ENCODE data around the gene NCAPD2. TPM values are rescaled to one million over a fixed set of nuclear protein-coding genes. Genes with fewer than 3 reads are reported as not detected.

The NCAPD2 gene
- total RNA-seq, 1 donor from 2014 or later = 15.3 TPM

DNA sequence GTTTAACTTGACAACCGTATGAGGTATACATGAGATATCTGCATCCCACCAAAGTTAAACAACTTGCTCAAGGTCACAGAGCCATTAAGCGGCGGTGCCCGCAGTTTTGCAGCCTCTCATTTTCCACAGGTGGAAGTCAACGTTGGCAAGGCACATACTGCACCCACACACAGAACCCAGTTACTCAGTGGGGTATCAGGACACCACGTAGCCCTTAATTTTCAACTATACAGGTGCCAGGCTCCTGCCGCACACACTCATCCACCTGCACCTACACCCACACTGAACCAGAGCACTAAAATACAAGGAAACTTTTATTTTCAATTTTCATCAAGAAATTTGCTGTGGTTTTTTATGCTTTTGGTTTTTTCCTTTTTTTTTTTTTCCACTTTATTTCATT lies 75.9 kb downstream of the NCAPD2 start:
- no peak for DNase-seq (ENCODE audit: low read depth in 2 of 2)

DNA sequence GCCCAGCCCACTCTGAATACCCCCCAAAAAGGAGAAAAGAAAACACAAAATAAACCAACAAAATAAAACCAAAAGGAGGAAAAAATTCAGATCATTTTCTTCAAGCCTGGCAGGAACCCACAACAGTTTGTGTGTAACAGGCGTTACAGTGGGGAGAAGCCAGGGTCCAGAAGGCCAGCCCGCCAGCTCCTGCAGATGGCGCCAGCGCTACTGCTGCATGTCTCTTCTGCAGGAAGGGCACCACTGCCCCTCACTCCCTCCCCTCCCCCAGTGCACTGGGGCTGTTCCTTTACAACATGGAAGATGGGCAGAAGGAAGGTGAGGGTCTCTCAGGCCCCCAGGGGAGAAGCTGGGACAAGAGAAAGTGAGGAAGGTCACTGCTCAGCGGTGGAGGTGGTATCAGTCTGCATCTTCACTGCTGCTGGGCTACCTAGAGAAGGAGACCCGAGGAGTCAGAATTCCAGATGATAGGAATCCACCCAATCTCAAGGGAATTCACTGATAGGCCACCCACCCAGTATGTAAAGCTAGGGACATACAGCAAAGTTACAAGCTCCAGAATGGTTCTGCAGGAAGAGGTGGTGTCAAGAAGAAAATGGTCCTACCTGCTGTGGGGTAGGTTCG lies 76.5 kb downstream of the NCAPD2 start:
- DNase-seq (ENCODE audit: low read depth in 2 of 2) = peak; percentile 49 to 60

GRCh38 chr12:6573001-6573400 lies 79.1 kb downstream of the NCAPD2 start:
- no peak for DNase-seq (ENCODE audit: low read depth in 2 of 2)

- no peak for DNase-seq (ENCODE audit: low read depth in 2 of 2)
Measured at GRCh38 chr12:6574576-6575295, 80.8 kb downstream of the NCAPD2 start.

DNA sequence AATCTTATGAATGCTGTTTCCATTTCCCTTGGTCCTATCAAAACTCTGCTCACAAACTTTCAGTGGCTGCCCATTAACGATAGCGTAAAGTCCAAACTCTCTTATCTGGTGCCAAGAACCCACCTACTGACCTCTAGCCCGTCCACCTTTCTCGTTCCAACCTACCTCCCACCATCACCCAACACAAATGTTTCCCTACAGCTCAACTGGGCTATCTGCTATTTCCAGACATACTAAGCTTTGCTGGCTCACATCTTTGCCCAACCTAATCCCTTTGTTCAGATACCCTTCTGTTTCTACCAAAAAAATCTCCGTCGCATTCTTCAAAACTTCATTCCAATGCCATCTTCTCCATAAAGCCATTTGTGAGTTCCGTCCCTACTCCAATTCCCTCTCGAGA lies 81.7 kb downstream of the NCAPD2 start:
- no peak for DNase-seq (ENCODE audit: low read depth in 2 of 2)

Other genes with a start within 250 kb of the NCAPD2 start
- not detected in 2 replicates for gene PLEKHG6, start 183.4 kb upstream of the NCAPD2 start, total RNA-seq
- 37.5 and 55.6 TPM in 2 replicates for gene TNFRSF1A, start 152.0 kb upstream of the NCAPD2 start, total RNA-seq
- gene SCNN1A, start 118.5 kb upstream of the NCAPD2 start, total RNA-seq = 0.20 and 0.22 TPM in 2 replicates
- gene LTBR, start 109.9 kb upstream of the NCAPD2 start, total RNA-seq = 29.9 and 49.2 TPM in 2 replicates
- gene CD27, start 49.1 kb upstream of the NCAPD2 start, total RNA-seq = not detected in 2 replicates
- gene TAPBPL, start 42.1 kb upstream of the NCAPD2 start, total RNA-seq = 6.5 and 19.6 TPM in 2 replicates
- gene VAMP1, start 23.4 kb upstream of the NCAPD2 start, total RNA-seq = 2.6 and 5.0 TPM in 2 replicates
- gene MRPL51, start 840 bp upstream of the NCAPD2 start, total RNA-seq = 121 and 130 TPM in 2 replicates
- gene GAPDH, start 40.4 kb downstream of the NCAPD2 start, total RNA-seq = 3,072 and 3,739 TPM in 2 replicates
- gene IFFO1, start 61.9 kb downstream of the NCAPD2 start, total RNA-seq = 6.3 and 8.5 TPM in 2 replicates
- gene NOP2, start 74.2 kb downstream of the NCAPD2 start, total RNA-seq = 7.4 and 11.7 TPM in 2 replicates
- 155 and 187 TPM in 2 replicates for gene CHD4, start 113.3 kb downstream of the NCAPD2 start, total RNA-seq
- not detected in 2 replicates for gene LPAR5, start 141.9 kb downstream of the NCAPD2 start, total RNA-seq
- 0.20 and 0.22 TPM in 2 replicates for gene ACRBP, start 153.3 kb downstream of the NCAPD2 start, total RNA-seq
- 34.4 and 44.0 TPM in 2 replicates for gene ING4, start 169.0 kb downstream of the NCAPD2 start, total RNA-seq
- 6.3 and 8.5 TPM in 2 replicates for gene ZNF384, start 195.3 kb downstream of the NCAPD2 start, total RNA-seq
- not detected in 2 replicates for gene PIANP, start 206.7 kb downstream of the NCAPD2 start, total RNA-seq
- gene COPS7A, start 229.9 kb downstream of the NCAPD2 start, total RNA-seq = 28.3 and 43.5 TPM in 2 replicates